Prostate gland (tissue), 2 donors: ENCODE results near the gene DLG2.

ENCODE experiments used
- POLR2A ChIP-seq: fragments of 450-650 bp; IDR thresholded peaks from one replicate; pipeline ENCODE4 v1.6.1; 2016; ENCODE audit warnings: antibody characterized with exemption, mild to moderate bottlenecking
- POLR2AphosphoS5 ChIP-seq: sonication (generic); formaldehyde crosslinking; IDR thresholded peaks from one replicate; pipeline ENCODE4 v1.6.1; 2017; ENCODE audit warnings: antibody characterized with exemption
- TF ChIP-seq, protein P1 (sequence below), 4 experiments: fragments of 200-600 bp in 2 of 4; fragments of 450-650 bp in 2 of 4; sonication (generic) in 2 of 4; IDR thresholded peaks; 1 replicate in 3 of 4; 2 replicates in 1 of 4; pipeline ENCODE4 v1.5.1; 2016 to 2019; ENCODE audit warnings: antibody characterized with exemption in 4 of 4, mild to moderate bottlenecking in 2 of 4, moderate library complexity in 2 of 4

DNA sequence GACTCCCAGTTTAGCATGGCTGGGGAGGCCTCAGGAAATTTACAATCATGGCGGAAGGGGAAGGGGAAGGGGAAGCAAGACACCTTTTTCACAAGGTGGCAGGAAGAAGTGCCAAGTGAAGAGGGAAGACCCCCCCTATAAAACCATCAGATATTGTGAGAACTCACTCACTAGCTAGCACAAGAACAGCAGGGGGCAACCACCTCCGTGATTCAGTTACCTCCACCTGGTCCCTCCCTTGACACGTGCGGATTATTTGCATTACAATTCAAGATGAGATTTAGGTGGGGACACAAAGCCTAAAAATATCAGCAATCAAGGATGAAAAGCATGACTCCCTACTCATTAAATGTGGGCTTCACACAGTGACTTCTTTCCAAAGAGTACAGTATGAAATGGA is 2186.0 kb downstream of the DLG2 start:
- TF ChIP-seq POLR2AphosphoS5 (no peak), POLR2A (no peak)
- TF ChIP-seq, protein P1, sequence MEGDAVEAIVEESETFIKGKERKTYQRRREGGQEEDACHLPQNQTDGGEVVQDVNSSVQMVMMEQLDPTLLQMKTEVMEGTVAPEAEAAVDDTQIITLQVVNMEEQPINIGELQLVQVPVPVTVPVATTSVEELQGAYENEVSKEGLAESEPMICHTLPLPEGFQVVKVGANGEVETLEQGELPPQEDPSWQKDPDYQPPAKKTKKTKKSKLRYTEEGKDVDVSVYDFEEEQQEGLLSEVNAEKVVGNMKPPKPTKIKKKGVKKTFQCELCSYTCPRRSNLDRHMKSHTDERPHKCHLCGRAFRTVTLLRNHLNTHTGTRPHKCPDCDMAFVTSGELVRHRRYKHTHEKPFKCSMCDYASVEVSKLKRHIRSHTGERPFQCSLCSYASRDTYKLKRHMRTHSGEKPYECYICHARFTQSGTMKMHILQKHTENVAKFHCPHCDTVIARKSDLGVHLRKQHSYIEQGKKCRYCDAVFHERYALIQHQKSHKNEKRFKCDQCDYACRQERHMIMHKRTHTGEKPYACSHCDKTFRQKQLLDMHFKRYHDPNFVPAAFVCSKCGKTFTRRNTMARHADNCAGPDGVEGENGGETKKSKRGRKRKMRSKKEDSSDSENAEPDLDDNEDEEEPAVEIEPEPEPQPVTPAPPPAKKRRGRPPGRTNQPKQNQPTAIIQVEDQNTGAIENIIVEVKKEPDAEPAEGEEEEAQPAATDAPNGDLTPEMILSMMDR (IDR thresholded peaks at IDR 0.05), result no peak
